HG03439 (cell line): ENCODE measurements around the gene NOTCH3.

ENCODE experiments used
- ATAC-seq: cut with Tn5 transposase; IDR thresholded peaks from one replicate; pipeline ENCODE4 v1.9.1; 2021; ENCODE audit warnings: mild to moderate bottlenecking, moderate library complexity; ENCODE audit not compliant: unreplicated experiment

Gene NOTCH3

DNA sequence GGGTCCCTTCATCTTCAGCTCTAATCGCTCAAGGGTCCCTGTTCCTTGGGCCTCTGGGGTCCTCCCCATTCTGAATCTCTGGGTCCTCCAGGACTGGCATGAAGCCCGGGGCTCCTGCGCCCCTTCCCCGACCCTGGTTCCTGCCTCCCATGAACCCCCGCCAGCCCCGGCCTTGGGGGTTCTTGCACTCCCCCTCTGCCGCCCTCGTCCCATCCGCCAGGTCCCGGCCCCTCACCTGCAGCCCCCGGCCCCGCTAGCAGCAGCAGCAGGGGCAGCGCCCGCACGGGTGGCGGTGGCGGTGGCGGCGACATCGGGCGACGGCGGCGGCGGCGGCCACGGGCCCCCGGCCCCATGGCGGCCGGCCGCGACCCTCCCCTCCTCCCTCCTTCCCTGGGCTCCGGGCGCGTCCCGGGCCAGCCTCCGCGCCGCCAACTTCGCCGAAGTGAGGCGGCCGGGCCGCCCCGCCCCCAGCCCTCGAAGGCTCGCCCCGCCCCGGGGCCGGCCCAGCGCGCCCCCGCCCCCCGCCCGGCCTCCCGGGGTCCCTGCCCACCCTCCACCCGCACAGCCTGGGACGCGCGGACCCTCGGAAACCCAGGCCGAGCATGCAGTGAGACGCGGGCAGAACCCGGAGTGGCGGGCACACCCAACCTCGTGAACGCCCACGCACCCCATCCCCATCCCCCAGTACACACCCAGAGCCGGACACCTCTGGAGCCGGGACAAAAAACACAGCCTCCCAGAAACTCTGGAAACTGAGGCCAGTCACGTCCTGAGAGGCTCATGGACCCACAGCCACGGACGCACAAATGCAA lies at the start of gene NOTCH3:
NOTCH3 (minus strand) TSS at position 443 of the 812 bp plus-strand sequence; CDS start at position 353, 90 bp downstream.
- ATAC-seq, result no peak

DNA sequence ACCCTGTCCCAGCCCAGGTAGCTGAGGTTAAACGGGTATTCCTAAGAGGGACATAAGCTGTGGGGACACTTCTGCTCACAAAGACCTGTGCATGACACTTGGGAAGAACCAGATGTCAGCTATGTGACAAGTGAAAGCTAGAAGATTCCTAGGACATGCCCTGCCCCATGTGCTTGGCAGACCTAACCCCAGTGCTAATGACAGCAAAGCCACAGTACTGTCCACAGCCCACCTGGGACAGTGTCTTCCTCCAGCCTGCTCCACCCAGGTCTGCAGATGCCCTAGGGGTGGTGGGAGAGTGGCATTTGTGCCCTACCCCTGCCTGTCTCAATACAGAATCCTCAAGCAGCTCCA lies 49.8 kb upstream of the NOTCH3 start:
- ATAC-seq, result no peak

DNA sequence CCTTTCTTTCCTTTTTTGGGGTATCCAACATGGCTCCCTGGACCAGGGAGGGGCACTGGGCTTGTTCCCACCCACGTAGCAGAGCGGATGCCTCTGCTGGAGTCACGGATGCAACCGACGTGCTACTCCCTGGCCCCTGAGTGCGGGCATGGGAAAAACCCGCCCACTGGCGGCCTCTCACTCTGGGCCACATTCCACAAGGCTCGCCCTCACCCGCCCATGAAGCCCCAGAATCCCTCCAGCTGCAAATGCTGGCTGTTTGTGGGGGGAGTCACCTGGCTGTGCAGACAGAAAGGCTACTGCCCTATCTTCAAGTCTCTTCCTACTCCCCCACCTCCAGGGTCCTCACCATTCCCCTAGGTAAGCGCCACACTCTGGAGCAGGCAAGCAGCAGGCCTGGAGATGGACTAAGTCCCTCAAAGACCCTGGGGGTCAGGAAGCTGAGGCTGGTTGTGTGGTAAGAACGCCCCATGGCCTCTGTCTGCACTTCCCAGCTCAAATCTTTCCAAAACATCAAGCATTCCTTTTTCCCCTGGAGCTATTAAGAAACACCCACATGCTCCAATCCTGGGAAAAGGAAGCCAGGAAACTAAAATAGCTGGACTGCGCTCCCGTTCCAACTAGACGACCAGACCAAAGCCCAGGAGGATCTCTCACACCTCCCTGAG lies 49.3 kb upstream of the NOTCH3 start:
- no peak for ATAC-seq

DNA sequence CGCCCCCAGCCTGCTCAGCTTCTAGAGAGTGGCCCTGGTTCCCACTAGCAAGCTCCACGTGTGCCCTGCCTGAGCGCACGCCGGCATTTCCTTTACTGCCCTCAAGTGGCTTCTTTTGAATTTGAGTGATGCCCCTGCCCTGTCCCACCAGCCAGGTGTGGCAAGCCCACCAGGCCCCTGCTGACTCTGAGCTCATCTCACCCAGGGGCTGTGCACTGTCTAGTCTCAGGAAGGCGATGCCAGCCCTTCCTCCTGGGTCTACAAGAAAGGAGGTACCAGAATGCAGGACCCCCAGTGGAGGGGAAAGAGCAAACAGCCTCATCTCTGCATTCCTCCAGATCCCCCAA lies 48.7 kb upstream of the NOTCH3 start:
- no peak for ATAC-seq

DNA sequence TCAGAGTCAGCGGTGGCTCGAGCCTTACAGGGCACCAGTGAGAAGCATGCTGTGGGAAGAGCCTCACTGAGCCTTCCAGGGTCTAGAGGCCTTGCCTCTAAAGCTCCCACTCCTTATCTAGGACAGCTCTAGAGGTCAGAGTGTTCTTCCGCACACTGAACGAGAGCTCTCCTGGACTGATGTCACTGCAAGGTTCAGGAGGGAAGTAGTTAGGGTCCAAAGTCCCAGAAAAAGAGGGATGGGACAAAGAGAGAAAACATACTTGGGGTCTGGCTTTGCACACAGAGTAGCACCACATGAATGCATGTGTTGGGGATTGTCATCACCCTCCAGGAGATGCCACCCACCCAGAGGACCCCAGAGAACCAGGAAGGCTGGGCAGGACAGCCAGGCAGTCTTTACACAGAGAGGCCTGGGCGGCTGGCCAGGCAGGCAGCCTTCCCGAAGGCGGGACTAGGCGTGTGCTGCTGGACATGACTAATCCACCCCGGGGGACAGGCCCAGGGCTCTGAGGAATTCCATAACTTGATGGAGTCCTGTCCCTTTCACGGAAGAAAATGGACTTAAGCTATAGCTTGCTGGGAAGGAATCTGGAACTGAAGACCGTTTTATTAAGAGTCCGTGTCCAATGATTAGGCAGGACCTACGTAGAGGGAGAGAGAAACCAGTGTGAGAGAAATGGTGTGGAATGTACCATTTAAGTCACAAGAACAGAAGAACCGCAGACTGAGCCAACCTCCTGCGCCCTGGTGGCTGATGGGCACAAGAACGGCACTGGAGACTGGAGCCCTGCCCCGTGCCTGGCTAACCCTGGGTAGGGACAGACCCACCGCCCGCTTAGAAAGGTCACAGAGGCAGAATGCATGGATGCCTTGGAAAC lies 48.1 kb upstream of the NOTCH3 start:
- no peak for ATAC-seq

DNA sequence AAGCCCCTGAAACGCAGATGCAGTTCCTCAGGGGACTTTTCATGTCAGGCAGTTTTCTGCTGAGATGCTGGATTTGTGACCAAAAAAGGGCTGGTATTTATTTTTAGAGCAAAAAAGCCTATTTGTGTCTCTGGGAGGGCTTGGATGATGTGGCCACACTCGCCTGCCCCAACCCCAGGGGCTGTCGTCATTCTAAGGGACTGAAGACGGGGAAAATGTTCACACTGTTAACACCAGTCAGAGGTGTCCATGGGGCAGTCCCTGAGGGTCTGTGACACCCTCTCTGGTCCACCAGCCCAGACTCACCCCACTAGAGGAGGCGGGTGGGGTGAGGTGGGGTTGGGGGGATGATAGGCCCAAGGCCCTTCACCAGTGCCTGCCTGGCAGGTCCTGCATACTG lies 47.3 kb upstream of the NOTCH3 start:
- ATAC-seq, result no peak

DNA sequence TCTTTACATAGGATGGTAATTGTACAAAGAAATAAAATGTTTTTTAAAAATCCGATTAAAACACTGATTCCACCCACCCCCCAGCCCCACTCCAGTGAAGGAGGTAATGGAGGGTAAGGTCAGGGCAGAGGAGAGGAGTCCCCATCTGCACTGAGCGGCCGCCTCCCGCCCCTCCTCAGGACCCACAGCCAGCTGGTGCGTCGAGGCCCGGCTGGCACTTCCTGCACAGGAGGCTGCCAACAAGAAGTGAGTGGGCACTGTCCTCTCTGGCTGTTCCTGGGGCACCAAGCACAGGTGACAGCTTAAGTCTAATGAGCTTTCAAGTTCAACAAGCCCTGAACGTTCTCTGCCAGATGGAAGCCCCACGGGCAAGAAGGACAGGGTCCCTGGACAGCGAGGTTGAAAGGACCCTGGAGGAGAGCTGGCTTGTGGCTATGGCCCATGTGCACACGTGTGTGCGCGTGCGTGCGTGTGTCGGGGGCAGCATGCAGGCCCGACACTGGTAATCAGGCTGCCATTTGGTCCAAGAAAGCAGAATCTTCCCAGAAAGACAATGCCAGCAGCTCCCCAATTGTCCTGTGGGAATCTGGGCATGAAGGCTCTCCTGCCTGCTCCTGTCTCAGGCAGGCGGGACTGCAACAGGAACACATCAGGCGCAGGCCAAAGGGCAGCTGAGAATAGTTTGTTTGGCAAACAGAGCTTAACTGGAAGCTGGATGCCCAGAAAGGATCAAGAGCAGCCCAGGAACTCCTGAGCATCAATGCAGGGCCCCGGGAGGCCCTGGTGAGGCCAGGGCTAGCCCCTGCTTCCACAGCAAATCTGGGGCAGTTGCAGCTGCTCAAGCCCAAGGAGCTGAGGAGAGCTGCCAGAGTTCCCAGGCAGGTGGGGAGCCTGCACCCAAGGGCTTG lies 46.6 kb upstream of the NOTCH3 start:
- no peak for ATAC-seq

DNA sequence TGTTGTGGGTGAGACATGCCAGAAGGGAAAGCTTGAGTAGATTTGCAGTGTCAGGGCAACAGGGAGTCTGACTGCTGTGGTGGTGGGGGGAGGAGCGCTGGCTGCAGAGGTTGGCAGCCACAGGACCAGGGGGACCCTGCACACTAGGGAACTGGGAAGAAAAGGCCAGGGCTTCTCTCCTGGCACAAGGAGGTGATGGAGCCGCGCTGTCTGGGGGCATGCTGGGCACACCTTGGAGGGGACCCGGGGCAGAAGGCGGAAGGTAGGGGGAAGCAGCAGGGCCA lies 45.3 kb upstream of the NOTCH3 start:
- no peak for ATAC-seq

DNA sequence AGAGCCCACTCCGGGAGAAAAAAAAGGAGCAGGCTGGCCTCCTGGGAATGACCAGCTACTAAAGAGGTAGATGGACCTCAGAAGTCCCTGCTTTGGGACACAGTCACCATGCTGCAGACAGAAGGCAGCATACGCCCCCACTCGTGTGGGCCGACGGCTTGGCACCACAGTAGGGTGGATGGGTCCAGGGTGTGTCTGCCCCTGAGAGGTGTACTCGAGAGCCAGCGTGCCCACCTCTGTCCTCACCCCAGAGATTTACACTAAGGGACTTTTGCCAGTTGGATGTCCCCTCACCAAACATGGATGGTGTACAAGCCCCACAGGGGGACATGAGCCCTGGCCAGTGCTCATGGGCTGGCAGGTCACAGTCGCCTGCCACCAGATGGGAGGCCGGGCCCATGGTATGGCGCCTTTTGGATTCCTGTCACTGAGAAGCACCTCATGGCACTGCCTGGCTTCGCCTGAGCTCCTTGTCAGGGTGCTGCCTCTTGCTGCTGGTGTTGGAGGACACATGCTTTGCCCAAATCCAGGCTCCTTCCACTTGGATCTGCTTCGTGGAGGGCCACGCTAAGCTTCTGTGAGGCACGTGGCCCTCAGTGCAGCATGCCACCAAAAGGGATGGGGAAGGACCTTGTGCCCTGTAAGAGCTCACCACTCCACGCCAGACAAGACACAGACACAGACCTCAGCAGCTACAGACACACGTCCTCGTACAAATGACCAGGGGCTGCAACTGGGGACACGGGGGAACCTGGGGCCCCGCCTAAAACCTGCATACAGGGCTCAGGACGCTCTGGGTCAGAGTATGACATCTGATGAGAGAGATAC lies 44.8 kb upstream of the NOTCH3 start:
- ATAC-seq, result no peak

DNA sequence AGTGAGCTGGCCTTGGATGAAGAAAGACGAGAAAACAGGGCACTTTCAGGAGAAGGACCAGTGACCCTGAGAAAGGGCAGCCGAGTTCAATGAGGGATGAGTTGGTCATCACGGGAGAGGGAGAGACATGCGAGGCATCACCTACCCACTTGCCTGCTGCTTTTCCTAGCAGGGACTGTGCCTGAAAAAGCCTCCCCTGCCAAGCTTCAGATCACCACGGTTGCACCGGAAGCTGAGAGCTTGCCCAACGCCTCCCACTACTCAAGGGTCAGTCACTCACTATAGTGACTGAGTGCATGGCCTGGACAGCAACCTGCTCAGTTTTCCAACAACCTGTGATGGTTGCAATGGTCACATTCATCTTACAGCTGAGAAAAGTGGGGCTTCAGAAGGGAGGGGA lies 44.0 kb upstream of the NOTCH3 start:
- no peak for ATAC-seq

DNA sequence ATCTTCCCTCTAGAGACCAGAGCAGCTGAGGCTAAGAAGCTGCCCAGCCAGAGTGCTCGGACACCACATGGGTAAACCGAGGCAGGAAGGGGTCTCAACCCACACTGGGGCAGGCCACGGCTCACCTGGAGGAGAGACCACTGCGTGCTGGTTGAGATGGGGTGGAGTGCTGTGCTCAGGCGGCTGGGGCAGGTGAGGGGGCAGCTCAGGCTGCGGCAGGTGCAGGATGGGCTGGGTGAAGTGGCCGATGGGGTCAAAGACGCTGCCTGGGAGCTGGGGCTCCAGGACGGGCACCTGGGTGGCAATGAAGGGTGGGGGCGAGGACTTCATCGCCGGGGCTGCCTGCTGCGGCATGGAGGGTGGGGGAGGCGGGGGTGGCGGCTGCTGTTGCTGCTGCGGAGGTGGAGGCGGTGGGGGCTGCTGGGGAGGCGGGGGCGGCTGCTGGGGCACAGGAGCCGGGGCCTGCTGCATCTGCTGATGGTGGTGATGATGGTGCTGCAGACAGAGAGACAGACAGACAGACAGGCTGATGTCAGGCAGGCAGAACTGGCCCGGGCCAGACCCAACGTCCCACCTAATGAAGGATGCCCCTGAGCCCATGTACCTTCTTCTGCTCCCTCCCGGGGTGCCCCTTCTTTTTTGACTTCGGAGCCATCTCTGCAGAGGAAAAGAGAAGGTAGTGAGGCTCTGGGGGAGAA lies 43.5 kb upstream of the NOTCH3 start:
- ATAC-seq, result no peak

DNA sequence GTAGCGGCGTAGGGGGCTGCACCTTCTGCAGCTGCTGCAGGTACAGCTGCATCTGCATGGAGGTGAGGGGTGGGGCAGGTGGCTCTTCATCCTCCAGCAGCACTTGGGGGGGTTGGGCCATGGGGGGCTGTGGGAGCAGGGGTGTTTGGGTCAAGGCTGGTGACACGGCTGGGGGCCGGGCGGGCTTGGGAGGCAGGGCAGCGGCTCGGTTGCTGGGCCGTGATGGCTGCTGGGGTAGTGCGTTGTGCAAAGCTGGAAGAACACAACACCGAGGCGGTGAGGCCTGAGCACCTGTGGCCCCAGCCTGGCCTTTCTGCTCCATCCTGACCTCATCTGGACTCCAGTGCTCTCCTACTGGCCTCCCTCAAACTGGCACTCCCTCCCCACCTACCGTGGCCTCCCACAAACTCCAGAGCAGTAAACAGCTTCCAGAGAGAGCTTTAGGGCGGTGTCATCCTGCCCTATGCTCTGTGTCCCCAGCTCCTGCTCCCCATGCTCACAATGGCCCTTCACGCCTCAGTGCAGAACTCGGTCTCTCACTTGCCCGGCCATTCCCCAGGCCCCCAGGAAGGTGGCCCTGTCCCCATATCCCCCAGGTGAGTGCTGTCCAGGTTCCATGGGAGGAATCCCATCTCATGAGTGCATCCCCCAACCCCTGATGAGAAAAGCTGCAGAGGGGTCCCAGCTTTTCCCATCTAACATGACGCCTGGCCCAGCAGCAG lies 42.6 kb upstream of the NOTCH3 start:
- ATAC-seq, result no peak

DNA sequence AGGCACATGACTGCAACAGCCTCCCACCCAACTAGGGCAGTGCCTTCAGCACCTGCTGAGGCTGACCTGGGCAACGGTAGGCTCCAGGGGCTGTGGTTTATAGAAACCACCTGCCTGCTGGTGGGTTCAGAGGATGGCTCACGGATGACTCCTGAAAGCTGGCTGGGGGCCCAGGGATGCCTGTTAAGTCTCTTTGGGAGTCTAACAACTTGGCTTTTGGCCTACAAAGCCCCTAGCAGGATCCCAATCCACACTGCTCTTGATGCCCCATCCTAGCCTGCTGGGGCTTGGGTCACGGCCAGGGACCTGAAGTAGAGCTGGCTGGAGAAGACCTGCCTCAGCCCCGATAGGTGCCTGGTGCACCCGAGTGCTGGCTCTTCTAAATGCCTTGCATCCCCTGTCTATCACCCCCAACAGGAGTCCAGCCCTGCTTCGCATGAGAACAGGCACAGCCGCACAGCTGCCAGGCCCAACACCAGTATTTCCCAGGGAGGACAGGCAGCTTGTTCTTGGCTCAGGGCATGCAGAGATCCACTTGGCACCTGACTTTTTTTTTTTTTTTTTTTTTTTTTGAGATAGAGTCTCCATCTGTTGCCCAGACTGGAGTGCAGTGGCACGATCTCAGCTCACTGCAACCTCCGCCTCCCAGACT lies 40.6 kb upstream of the NOTCH3 start:
- ATAC-seq, result no peak

DNA sequence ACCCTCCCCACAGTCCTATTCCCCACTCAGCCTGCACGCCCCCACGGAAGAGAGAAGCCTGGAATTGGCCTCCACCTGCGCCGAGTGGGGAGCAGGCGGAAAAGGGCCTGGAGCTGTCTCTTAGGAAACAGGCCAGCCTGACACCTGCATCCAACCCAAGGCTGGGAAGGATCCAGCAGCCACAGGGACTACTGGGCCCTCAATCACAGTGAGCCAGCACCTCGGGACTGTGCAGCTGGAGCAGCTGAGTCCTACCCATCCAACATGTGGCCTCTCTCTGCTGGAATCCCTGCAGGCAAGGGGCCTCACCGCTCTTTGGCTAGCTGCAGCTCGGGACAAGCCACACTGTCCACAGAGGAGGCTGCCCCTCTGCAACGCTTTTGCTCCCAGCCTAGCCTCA lies 39.7 kb upstream of the NOTCH3 start:
- no peak for ATAC-seq

DNA sequence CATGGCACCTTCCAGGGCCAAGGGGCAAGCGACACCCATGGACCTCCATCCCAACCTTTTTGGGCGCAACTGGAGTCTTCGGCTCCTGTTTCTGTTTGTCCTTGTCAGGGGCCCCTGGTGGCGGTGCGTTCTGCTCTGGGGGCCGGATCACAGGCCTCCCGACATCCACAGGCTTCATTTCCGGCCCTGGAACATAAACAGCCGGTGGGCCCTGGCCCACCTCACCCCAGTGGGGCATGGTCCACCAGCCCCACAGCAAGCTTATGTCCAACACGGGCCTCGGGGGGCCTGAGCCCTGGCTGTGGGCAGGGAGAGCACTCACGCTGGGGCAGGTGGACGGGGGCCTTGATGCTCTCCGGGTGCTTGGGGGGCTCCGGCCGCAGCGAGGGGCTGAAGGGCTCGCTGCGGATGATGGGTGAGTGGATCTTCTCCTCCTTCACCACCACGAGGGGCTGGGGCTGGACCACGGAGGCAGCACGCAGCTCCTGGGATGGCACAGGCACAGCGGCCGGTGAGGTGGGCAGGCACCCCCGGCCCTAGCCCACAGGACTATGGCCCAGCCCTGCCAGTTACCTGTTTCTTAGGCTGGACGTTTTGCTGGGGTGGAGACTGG lies 38.6 kb upstream of the NOTCH3 start:
- ATAC-seq, result no peak

DNA sequence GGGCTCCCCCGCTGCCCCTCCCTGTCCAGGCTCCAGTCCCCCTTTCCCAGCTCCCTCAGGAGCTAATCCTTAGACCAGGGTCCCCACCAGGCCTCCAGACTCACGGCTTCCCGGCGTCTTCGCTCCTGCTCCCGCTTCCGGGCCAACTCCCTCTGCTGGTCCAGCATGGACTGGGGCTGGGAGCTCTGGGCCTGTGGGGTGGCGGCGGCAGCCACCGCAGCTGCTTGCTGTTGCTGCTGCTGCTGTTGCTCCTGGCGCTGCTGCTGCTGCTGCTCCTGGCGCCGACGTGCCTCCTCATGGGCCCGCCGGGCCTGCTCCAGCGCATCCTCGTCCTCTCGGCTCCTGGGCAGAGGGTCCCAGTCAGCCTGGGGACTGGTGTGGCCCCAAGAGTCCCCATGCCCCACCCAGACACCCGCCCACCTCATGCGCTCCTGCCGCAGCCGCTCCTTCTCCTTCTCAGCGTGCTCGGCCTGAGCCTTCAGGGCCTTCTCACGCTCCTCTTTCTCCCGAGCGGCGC lies 37.9 kb upstream of the NOTCH3 start:
- ATAC-seq, result no peak

DNA sequence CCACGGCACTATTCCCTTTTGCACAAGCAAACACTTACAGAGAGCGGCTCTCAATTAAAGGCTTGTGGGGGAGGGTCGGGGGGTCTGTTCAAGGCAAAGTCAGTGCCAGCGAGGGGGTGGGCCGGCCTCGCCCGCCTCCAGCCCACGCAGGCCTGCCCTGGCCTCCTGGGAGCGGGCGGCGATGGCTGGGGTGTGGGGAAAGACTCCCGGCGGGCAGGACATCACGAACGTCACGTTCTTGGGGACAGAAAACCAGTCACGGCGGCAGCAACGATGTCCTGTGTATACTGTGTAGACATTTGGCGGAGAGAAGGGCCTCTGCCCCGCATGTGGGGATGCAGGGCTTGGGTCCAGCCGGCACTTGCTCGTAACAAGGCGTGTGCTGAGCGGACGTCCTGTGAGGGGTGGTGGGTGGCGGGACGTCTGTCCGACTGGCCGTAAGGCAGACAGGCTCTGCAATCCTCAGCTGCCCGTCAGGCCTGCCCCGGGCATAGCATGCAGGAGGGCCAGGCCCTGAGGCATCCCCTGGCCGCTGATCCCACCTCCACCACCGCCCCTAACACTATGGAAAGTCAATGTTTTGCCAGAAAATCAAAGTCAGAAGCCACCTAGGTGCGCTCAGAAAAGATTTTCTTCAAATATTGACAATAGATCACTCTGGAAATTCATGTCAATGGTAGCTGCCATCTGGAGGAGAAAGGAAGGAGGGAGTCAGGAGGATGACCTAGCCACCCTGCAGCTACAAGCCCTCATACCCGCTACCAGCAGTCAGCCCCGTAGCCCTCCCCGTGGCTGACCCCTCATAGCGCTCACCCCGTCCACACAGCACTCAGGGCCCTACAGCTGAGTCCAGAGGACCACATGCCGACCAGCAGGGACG lies 37.2 kb upstream of the NOTCH3 start:
- no peak for ATAC-seq
